Measurements from ENCODE around the gene DPYD.

Gene DPYD

DNA sequence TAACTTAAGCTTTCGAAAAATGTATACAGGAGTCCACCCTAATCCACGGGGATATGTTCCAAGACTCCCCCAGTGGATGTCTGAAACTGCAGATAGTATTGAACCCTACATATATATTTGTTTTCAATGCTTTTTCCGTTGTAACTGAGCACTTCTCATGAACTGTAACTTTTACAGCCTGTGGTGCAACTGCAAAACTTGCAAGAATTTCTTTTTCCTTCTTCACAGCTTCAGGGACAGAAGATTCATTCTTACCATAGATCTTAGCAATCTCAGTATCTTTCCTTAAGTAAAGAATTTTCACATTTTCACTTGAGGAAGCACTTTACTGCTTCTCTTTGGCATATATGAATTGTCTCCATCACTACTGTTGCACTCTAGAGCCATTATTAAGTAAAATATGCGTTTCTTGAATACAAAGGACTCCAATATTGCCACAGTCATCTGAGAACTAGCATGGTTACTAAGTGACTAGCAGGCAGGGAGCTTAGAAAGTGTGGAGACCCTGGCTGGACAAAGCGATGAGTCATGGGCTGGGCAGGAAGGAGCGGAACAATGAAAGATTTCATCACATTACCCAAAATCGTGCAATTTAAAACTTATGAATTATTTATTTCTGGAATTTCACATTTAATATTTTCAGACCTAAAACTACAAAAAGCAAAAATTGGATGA lies 14.1 kb downstream of the DPYD start:
- TF ChIP-seq, protein P1, sequence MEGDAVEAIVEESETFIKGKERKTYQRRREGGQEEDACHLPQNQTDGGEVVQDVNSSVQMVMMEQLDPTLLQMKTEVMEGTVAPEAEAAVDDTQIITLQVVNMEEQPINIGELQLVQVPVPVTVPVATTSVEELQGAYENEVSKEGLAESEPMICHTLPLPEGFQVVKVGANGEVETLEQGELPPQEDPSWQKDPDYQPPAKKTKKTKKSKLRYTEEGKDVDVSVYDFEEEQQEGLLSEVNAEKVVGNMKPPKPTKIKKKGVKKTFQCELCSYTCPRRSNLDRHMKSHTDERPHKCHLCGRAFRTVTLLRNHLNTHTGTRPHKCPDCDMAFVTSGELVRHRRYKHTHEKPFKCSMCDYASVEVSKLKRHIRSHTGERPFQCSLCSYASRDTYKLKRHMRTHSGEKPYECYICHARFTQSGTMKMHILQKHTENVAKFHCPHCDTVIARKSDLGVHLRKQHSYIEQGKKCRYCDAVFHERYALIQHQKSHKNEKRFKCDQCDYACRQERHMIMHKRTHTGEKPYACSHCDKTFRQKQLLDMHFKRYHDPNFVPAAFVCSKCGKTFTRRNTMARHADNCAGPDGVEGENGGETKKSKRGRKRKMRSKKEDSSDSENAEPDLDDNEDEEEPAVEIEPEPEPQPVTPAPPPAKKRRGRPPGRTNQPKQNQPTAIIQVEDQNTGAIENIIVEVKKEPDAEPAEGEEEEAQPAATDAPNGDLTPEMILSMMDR (IDR thresholded peaks at IDR 0.05; ENCODE audit: extremely low read depth, missing control alignments), result no peak
- DNase-seq (ENCODE audit: low spot score), result no peak

DNA sequence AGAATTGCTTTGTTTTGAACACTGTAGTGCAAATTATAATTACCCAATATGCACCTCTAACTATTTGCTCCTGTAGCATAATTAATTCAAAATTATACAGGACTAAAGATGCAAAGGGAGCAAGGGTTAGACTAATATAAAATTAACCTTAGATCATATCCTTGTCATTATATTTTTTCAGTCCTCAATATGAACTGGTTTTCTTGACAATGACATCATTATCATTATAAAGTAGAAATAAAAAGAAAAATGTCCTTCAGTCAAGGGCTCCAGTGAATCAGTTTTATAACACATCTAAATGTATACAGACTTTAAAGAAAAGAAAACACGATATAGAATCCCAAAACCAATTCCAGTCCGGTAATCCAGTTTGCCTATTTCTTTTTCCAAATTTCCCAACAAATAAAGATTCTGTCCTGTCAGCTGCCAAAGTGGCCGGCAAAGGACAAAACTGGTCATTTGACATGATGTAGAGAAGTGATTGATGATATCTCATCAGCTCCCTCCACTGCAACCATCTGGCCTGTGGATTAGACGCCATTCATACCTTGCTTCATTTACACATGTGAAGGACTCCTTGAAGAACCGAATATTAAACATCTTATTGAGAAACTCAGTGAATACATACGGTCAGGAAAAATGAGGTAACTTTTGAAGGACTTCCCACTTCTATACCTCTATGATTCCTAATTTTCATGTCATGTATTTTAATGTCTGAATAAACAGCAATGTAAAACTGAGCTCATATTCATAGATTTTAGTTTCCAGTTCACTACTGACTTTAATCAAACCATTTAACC lies 15.5 kb downstream of the DPYD start:
- TF ChIP-seq, protein P1 (IDR thresholded peaks at IDR 0.05; ENCODE audit: extremely low read depth, missing control alignments), result no peak
- no peak for DNase-seq (ENCODE audit: low spot score)

DNA sequence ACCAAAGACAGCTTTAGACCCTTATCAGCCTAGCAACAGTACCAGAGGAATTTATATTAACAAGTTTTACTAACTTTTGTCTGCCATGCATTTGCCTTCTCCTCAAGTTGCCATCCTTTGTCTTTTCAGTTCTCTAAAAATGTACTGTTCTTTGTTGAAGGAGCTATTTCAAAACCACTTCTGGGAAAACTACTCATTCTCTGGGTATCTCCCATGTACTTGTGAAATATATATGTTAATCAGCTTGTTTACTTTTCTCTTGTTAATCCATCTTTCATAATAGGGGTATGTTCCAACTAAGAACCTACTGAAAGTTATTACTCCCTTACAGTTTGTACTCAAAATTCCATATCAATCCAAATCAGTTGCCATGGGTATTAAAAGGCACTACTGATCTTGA lies 16.3 kb downstream of the DPYD start:
- TF ChIP-seq, protein P1 (IDR thresholded peaks at IDR 0.05; ENCODE audit: extremely low read depth, missing control alignments), result no peak
- DNase-seq (ENCODE audit: low spot score), result no peak

DNA sequence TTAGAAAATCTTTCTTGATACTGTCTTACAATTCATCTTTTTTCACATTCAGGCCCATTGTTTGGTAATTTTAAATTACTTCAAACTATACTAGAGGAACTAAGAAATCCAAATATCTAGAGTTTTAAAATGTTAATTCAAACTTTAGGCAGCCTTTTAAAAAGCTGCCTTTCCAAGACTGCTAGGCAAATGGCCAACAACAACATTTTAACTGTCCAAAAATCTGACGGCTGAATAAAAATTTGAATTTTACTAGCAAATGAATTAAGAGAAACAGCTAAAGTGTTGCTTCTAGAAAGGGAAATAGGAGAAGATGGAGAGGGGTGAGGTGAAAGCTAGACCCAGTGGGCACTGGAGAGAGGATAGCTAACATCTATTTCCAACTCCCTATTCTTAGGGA lies 17.2 kb downstream of the DPYD start:
- no peak for DNase-seq (ENCODE audit: low spot score)
- TF ChIP-seq, protein P1 (IDR thresholded peaks at IDR 0.05; ENCODE audit: extremely low read depth, missing control alignments), result no peak

DNA sequence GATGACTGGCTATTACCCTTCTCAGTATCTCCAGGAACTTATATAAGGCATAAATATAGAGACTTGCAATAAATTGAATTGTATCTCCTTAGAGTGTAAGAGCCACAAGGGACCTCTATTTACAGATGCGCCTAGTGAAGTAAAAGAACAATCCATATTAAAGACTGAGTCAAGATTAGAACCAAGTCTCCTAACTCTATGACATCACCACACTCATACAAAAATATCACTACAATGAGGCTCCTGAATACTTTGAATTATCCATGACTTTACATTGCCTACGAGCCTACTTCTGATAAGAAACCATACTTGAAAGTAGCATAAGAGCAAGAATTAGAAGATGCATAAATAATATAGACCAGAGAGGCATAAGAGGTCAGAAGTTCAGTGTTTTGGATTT lies 18.8 kb downstream of the DPYD start:
- no peak for DNase-seq (ENCODE audit: low spot score)
- TF ChIP-seq, protein P1 (IDR thresholded peaks at IDR 0.05; ENCODE audit: extremely low read depth, missing control alignments), result no peak

DNA sequence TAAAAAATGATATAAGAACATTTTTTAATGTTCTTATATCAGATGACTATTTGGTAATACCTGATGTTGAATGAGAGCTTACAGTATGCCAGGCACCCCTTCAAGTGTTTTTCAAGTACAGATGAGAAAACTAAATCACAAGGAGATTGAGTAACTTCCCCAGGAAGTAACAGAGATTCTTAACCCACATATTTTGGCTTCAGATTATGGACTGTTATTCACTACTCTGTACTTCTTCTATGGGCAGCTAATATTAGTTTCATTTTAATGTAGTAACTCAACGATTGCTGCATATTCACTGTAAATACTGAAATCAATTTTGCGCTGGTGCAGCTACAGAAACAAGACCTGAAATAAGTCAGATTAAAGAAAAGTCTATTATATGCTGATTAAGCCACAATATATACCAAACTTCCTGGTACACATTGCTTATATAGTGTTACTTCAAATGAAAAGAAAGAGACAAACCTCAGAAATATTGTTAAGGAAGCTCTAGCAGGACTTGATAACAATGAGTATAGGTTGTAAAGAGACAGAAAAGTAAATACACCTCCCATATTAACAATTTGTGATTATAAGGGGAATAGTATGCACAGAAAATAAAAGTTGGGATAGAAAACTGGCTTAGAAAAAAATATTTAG lies 19.7 kb downstream of the DPYD start:
- no peak for DNase-seq (ENCODE audit: low spot score)
- TF ChIP-seq, protein P1 (IDR thresholded peaks at IDR 0.05; ENCODE audit: extremely low read depth, missing control alignments), result no peak

DNA sequence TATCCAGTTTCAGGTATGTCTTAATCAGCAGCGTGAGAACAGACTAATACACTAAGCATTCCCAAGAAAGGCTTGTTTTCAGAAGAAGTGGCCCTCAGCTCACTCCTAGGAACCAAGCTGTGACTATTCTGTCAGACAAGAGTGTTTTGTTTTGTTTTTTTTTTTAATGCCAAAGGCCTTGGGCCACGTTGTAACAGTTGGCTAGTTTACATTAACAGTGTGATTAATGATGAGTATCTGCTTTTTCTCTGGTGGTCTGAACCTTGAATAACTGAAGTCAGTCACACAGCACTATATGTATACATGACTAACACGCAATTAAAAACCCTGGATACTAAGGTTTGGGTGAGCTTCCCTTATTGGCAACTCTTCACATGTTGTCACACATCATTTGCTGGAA lies 21.9 kb downstream of the DPYD start:
- no peak for DNase-seq (ENCODE audit: low spot score)
- TF ChIP-seq, protein P1 (IDR thresholded peaks at IDR 0.05; ENCODE audit: extremely low read depth, missing control alignments), result no peak

All from GM20000 (cell line).